K562 (cell line): Measurements from ENCODE around the gene NOL12. TPM values are rescaled to one million over a fixed set of nuclear protein-coding genes. Genes with fewer than 3 reads are reported as not detected.

Experiments
- ATAC-seq: fragments of 200-7000 bp; cut with Tn5 transposase; 3 replicates; pipeline ENCODE4 v1.9.1; 2020; ENCODE audit warnings: moderate library complexity
- BruUV-seq: library from RNA; stranded (reverse); fragments of 400-500 nt; replicated peaks from 2 replicates; lab custom pipeline; 2021; lab: Mats Ljungman, UMichigan
- CTCF ChIA-PET: fragments of 300-600 bp; formaldehyde crosslinking; extraction: SDS; loops from one replicate; lab custom pipeline; 2021; ENCODE audit warnings: low intra/inter-chr PET ratio; lab: Yijun Ruan, JAX
- POLR2A ChIA-PET: fragments of 300-600, 350-650 bp; sonication (Branson Sonifier 250); formaldehyde crosslinking; extraction: SDS; loops from one replicate; lab custom pipeline; 2021; ENCODE audit warnings: antibody characterized with exemption, inconsistent platforms; lab: Yijun Ruan, JAX
- DNase-seq, 4 experiments: peaks; one replicate each; pipeline versions ENCODE4 v3.0.0 to v3.0.0-alpha.2; 2011 to 2018; ENCODE audit warnings: low spot score in 3 of 4, mixed read lengths in 3 of 4; ENCODE audit errors: extremely low read depth in 1 of 4
- FAIRE-seq: peaks from 2 replicates; lab custom pipeline; 2011; peaks lifted over from hg19 to GRCh38; lab: Jason Lieb, UNC
- H2AFZ ChIP-seq: 2 replicates; pipeline ENCODE4 v1.6.0; 2011; ENCODE audit warnings: low read depth, low read length, control low read depth, inconsistent platforms
- H3K27ac ChIP-seq: fragments of 200-600 bp; 3 replicates; pipeline ENCODE4 v1.8.0; 2011; ENCODE audit warnings: low read depth, mild to moderate bottlenecking, control low read depth, inconsistent platforms, low read length, moderate library complexity, mixed read lengths; ENCODE audit errors: extremely low read depth
- H3K27me3 ChIP-seq, 2 experiments: fragments of 300-600 bp in 1 of 2; 2 replicates in 1 of 2; 3 replicates in 1 of 2; pipeline versions ENCODE4 v1.6.0 to v1.8.0; 2011; ENCODE audit warnings: inconsistent platforms in 2 of 2, low read length in 2 of 2, mild to moderate bottlenecking in 1 of 2, mixed read lengths in 1 of 2, moderate library complexity in 1 of 2; ENCODE audit not compliant: control insufficient read depth in 2 of 2, insufficient read depth in 2 of 2
- H3K36me3 ChIP-seq: fragments of 300-600 bp; 3 replicates; pipeline ENCODE4 v1.8.0; 2011; ENCODE audit warnings: mild to moderate bottlenecking, low read length, inconsistent platforms; ENCODE audit not compliant: control insufficient read depth, insufficient read depth
- H3K4me1 ChIP-seq, 2 experiments: fragments of 200-600 bp in 1 of 2; replicated peaks in 1 of 2; 2 replicates in 1 of 2; 3 replicates in 1 of 2; pipeline versions ENCODE4 v1.5.1 to v1.8.0; 2011; ENCODE audit warnings: inconsistent platforms in 2 of 2, low read length in 2 of 2, mild to moderate bottlenecking in 1 of 2, mixed read lengths in 1 of 2, moderate library complexity in 1 of 2; ENCODE audit not compliant: control insufficient read depth in 2 of 2, insufficient read depth in 2 of 2
- H3K4me2 ChIP-seq: 2 replicates; pipeline ENCODE4 v1.6.1; 2011; ENCODE audit warnings: low read length, control low read depth, inconsistent platforms, mixed read lengths; ENCODE audit not compliant: insufficient read depth
- H3K4me3 ChIP-seq: fragments of 200-600 bp; sonication (generic), shearing (Covaris generic); 2 replicates; pipeline ENCODE4 v1.5.1; 2016; ENCODE audit warnings: control low read depth, inconsistent platforms
- H3K79me2 ChIP-seq: fragments of 200-600 bp; 3 replicates; pipeline ENCODE4 v1.8.0; 2011; ENCODE audit warnings: low read length, inconsistent platforms; ENCODE audit not compliant: control insufficient read depth, insufficient read depth
- H3K9ac ChIP-seq, 2 experiments: 2 replicates each; pipeline versions ENCODE4 v1.6.0 to v1.6.1; 2011; ENCODE audit warnings: low read depth in 2 of 2, low read length in 2 of 2, control low read depth in 1 of 2, inconsistent platforms in 1 of 2, mild to moderate bottlenecking in 1 of 2, mixed read lengths in 1 of 2; ENCODE audit not compliant: insufficient read depth in 1 of 2
- H3K9me1 ChIP-seq: one replicate; pipeline ENCODE4 v1.6.0; 2011; ENCODE audit warnings: inconsistent platforms, mild to moderate bottlenecking, low read length, moderate library complexity; ENCODE audit not compliant: control insufficient read depth, insufficient read depth
- H3K9me3 ChIP-seq: replicated peaks from 2 replicates; pipeline ENCODE4 v1.5.1; 2011; ENCODE audit warnings: low read depth, low read length, inconsistent platforms; ENCODE audit not compliant: control insufficient read depth, insufficient read depth
- H4K20me1 ChIP-seq: replicated peaks from 2 replicates; pipeline ENCODE4 v1.6.1; 2011; ENCODE audit warnings: low read length, inconsistent platforms, mixed read lengths; ENCODE audit not compliant: control insufficient read depth, insufficient read depth
- C11orf30 ChIP-seq: fragments of 450-650 bp; IDR thresholded peaks from 2 replicates; pipeline ENCODE4 v1.6.1; 2016; ENCODE audit warnings: low read depth, mild to moderate bottlenecking
- CREM ChIP-seq: IDR thresholded peaks from 2 replicates; pipeline ENCODE4 v1.6.1; 2014; ENCODE audit warnings: antibody characterized with exemption, low read depth
- EP400 ChIP-seq: fragments of 450-650 bp; IDR thresholded peaks from 2 replicates; pipeline ENCODE4 v1.6.1; 2017; ENCODE audit warnings: antibody characterized with exemption, mild to moderate bottlenecking, moderate library complexity
- KLF10 ChIP-seq: fragments of 250-450 bp; sonication (Bioruptor Pico); IDR thresholded peaks from 2 replicates; pipeline ENCODE4 v1.6.1; 2021; ENCODE audit warnings: matching md5 sums
- MBD2 ChIP-seq: sonication (generic); IDR thresholded peaks from 2 replicates; pipeline ENCODE4 v1.6.1; 2016; ENCODE audit warnings: low read depth, borderline replicate concordance
- RUNX1 ChIP-seq: sonication (generic); IDR thresholded peaks from 2 replicates; pipeline ENCODE4 v1.6.1; 2016; ENCODE audit warnings: antibody characterized with exemption, low read depth
- SLC30A9 ChIP-seq: fragments of 250-450 bp; sonication (Bioruptor Pico); IDR thresholded peaks from 2 replicates; pipeline ENCODE4 v1.8.0; 2022; ENCODE audit warnings: mild to moderate bottlenecking, moderate library complexity
- SMC3 ChIP-seq: conservative IDR thresholded peaks from 2 replicates; pipeline ENCODE4 v1.6.1; 2011; ENCODE audit warnings: low read depth, low read length, improper control_type of control experiment; ENCODE audit not compliant: insufficient read depth
- ZFX ChIP-seq: sonication (generic); formaldehyde crosslinking; IDR thresholded peaks from 2 replicates; pipeline ENCODE4 v1.8.0; 2022; ENCODE audit warnings: mild to moderate bottlenecking, missing genetic modification reagents, moderate library complexity
- ZNF212 ChIP-seq: fragments of 450-650 bp; formaldehyde crosslinking; IDR thresholded peaks from 2 replicates; pipeline ENCODE4 v1.4.0; 2020; ENCODE audit warnings: mild to moderate bottlenecking
- ZNF316 ChIP-seq: fragments of 450-650 bp; IDR thresholded peaks from 2 replicates; pipeline ENCODE4 v1.6.1; 2016
- WGBS: fragments of 100-300 bp; shearing (Covaris generic); methylation state at CpG from one replicate; pipeline ENCODE4 v1.1.6; 2016; ENCODE audit warnings: low coverage, mixed read lengths; ENCODE audit not compliant: insufficient coverage; ENCODE audit errors: missing lambda C conversion rate; 5-methylcytosine and 5-hydroxymethylcytosine counted together
- in situ Hi-C: fragments of 300-500 bp; cut with MboI; formaldehyde crosslinking; loops from 4 replicates; pipeline ENCODE4 v1.15.0; 2018; ENCODE audit warnings: inconsistent platforms, mixed read lengths
- intact Hi-C: fragments of 100-400 bp; cut with micrococcal nuclease; formaldehyde crosslinking; loops from 2 replicates; pipeline ENCODE4 v1.14.2; 2022
- polyA plus RNA-seq, 8 experiments: library from polyadenylated mRNA; depleted of rRNA in 4 of 8; stranded (reverse) in 5 of 8; unstranded in 3 of 8; fragments of >200 nt; fragmentation: Nextera tagmentation in 2 of 8; fragmentation: Illumina TruSeq in 1 of 8; extraction: Ambion mirVana in 2 of 8; extraction: Trizol in 1 of 8; gene quantifications; 2 replicates each; pipeline versions ENCODE4 v1.2.1 to v1.2.3, GENCODE V29; 2011 to 2014; ENCODE audit warnings: inconsistent platforms in 1 of 8, missing spikeins in 1 of 8
- total RNA-seq, 7 experiments: library from RNA; depleted of rRNA in 6 of 7; stranded (reverse); fragments of >200 nt in 6 of 7; fragmentation: Illumina TruSeq in 2 of 7; extraction: Trizol in 2 of 7; gene quantifications; 2 replicates each; pipeline versions ENCODE4 v1.2.1 to v1.2.3, GENCODE V29; 2011 to 2021; ENCODE audit warnings: low replicate concordance in 1 of 7
- TF ChIP-seq, protein P1 (sequence below), 3 experiments: IDR thresholded peaks in 2 of 3; conservative IDR thresholded peaks in 1 of 3; 2 replicates each; pipeline ENCODE4 v1.5.1; 2011 to 2012; ENCODE audit warnings: low read length in 3 of 3, mild to moderate bottlenecking in 3 of 3, control low read depth in 2 of 3, improper control_type of control experiment in 1 of 3, inconsistent platforms in 1 of 3, low read depth in 1 of 3, mixed read lengths in 1 of 3, moderate library complexity in 1 of 3; ENCODE audit not compliant: insufficient read depth in 2 of 3
- TF ChIP-seq, protein P2 (sequence below): fragments of 450-650 bp; IDR thresholded peaks from 2 replicates; pipeline ENCODE4 v1.6.1; 2018; ENCODE audit not compliant: partially characterized antibody
- TF ChIP-seq, protein P3 (sequence below): fragments of 450-650 bp; formaldehyde crosslinking; IDR thresholded peaks from 2 replicates; pipeline ENCODE4 v1.4.0; 2020; ENCODE audit warnings: mild to moderate bottlenecking, moderate library complexity

The NOL12 gene
- total and polyA plus RNA-seq, 9 of the 15 experiments (the other 6 are each of a cell fraction or from before 2014, with no cell fraction given) = 2.8 to 40.9 (median 28.5) TPM

DNA sequence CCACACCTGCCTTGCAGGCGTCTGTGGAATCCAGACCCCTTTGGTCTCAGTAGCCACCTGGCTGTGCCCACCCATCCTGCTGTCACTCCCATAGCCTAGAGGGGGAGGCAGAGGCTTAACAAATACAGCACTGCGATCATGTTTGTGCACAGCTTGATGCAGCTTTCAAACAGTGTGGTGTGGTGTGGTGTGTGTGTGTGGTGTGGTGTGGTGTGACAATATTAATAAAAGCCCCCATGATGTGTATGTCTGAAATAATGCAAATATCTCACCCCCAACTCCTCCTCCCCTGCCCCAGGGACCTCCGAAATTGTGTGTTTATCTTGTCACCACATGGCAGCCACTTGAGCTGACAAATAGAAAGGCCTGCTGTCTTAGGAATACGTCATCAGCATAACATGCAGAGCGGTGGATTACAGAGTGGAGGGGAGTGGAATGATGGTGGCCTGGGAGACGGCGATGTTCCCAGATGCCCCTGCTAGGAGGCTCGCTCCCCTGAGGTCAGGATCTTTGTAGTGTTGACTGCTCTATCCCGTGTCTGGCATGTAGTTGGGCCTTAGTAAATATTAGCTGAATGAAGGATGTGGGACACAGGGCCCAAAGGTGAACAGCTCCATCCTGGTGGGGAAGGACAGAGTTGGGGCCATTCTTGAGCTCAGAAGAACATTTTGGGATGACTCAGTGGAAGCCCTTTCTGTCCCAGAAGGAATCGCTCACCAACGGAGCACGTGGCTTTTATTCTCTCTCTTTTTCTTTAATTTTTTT is 24.8 kb upstream of the NOL12 start:
- H3K79me2 ChIP-seq = peaks cover 69% of the 10 kb centered on the region
- no TSS peak for BruUV-seq
- H3K27me3 ChIP-seq = no peaks in the 10 kb centered on the region
- CTCF ChIA-PET = interaction anchor here (0.8 to 1.3 kb wide), 3 partner anchors 20 to 25 kb away, joined by 3 to 9 read pairs (median 4); partner anchors contain the start of gene NOL12
- peaks cover 20 to 34% of the 10 kb centered on the region in 2 experiments for H3K4me1 ChIP-seq
- peak overlapping the region; percentile 63 for H3K4me3 ChIP-seq
- H3K9me1 ChIP-seq = peaks cover 4% of the 10 kb centered on the region
- peak; percentile 83 for FAIRE-seq
- in situ Hi-C loops (no loop called here), intact Hi-C loops (loop anchor here (1.0 kb wide), 1 partner anchor 20 kb away; no protein-coding TSS in a partner anchor)
- peaks cover 53% of the 10 kb centered on the region; the same call in 2 of the 3 replicates for H3K36me3 ChIP-seq
- DNase-seq = peak in 2 of 4 experiments; percentile 7 to 62
- peaks cover 17% of the 10 kb centered on the region for H4K20me1 ChIP-seq
- H3K27ac ChIP-seq = peak overlapping the region; percentile 66; the same call in 2 of the 3 replicates
- H3K9ac ChIP-seq = peak overlapping the region; percentile 71 to 86; a peak in 3 of 4 replicates
- 0 out of 2 replicates have a peak overlapping the region, but pooled peaks have one; percentile 51 for H2AFZ ChIP-seq
- no peaks in the 10 kb centered on the region for H3K9me3 ChIP-seq
- peak overlapping the region; percentile 92 for H3K4me2 ChIP-seq
- 29% methylated on average over 9 of the region's 12 CpGs for WGBS
- ATAC-seq = peak; percentile 38
- POLR2A ChIA-PET = interaction anchor here (0.6 to 1.7 kb wide), 4 partner anchors 10 to 120 kb away, joined by 3 to 11 read pairs (median 7); partner anchors contain the start of gene LGALS1
- no peak for TF ChIP-seq KLF10
- TF ChIP-seq ZFX (CRISPR knock-in tag) = peak; percentile 37; the same call in 1 of the 2 replicates
- TF ChIP-seq CREM = peak; percentile 71
- peak; percentile 57; the same call in 1 of the 2 replicates for TF ChIP-seq EP400
- no peak for TF ChIP-seq RUNX1
- TF ChIP-seq, protein P1, sequence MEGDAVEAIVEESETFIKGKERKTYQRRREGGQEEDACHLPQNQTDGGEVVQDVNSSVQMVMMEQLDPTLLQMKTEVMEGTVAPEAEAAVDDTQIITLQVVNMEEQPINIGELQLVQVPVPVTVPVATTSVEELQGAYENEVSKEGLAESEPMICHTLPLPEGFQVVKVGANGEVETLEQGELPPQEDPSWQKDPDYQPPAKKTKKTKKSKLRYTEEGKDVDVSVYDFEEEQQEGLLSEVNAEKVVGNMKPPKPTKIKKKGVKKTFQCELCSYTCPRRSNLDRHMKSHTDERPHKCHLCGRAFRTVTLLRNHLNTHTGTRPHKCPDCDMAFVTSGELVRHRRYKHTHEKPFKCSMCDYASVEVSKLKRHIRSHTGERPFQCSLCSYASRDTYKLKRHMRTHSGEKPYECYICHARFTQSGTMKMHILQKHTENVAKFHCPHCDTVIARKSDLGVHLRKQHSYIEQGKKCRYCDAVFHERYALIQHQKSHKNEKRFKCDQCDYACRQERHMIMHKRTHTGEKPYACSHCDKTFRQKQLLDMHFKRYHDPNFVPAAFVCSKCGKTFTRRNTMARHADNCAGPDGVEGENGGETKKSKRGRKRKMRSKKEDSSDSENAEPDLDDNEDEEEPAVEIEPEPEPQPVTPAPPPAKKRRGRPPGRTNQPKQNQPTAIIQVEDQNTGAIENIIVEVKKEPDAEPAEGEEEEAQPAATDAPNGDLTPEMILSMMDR (IDR thresholded peaks at IDR 0.05 in 2 of 3, conservative IDR thresholded peaks at IDR 0.05 in 1 of 3; ENCODE audit: insufficient read depth in 2 of 3, low read depth in 1 of 3, low read length in 3 of 3) = peak; percentile 51 to 65 (median 61)
- no peak for TF ChIP-seq SLC30A9 (CRISPR knock-in tag)
- TF ChIP-seq C11orf30 = peak; percentile 7; the same call in 1 of the 2 replicates
- peak; percentile 51; the same call in 1 of the 2 replicates for TF ChIP-seq ZNF316
- 0 out of 2 replicates have a peak, but pooled peaks have one; percentile 7 for TF ChIP-seq SMC3
- TF ChIP-seq ZNF212 (CRISPR knock-in tag) = no peak
- TF ChIP-seq MBD2 = no peak
- TF ChIP-seq, protein P2, sequence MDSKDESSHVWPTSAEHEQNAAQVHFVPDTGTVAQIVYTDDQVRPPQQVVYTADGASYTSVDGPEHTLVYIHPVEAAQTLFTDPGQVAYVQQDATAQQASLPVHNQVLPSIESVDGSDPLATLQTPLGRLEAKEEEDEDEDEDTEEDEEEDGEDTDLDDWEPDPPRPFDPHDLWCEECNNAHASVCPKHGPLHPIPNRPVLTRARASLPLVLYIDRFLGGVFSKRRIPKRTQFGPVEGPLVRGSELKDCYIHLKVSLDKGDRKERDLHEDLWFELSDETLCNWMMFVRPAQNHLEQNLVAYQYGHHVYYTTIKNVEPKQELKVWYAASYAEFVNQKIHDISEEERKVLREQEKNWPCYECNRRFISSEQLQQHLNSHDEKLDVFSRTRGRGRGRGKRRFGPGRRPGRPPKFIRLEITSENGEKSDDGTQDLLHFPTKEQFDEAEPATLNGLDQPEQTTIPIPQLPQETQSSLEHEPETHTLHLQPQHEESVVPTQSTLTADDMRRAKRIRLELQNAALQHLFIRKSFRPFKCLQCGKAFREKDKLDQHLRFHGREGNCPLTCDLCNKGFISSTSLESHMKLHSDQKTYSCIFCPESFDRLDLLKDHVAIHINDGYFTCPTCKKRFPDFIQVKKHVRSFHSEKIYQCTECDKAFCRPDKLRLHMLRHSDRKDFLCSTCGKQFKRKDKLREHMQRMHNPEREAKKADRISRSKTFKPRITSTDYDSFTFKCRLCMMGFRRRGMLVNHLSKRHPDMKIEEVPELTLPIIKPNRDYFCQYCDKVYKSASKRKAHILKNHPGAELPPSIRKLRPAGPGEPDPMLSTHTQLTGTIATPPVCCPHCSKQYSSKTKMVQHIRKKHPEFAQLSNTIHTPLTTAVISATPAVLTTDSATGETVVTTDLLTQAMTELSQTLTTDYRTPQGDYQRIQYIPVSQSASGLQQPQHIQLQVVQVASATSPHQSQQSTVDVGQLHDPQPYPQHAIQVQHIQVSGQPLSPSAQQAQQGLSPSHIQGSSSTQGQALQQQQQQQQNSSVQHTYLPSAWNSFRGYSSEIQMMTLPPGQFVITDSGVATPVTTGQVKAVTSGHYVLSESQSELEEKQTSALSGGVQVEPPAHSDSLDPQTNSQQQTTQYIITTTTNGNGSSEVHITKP = peak; percentile 10
- TF ChIP-seq, protein P3, sequence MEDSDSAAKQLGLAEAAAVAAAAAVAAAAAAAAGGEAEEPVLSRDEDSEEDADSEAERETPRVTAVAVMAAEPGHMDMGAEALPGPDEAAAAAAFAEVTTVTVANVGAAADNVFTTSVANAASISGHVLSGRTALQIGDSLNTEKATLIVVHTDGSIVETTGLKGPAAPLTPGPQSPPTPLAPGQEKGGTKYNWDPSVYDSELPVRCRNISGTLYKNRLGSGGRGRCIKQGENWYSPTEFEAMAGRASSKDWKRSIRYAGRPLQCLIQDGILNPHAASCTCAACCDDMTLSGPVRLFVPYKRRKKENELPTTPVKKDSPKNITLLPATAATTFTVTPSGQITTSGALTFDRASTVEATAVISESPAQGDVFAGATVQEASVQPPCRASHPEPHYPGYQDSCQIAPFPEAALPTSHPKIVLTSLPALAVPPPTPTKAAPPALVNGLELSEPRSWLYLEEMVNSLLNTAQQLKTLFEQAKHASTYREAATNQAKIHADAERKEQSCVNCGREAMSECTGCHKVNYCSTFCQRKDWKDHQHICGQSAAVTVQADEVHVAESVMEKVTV (CRISPR knock-in tag) = peak; percentile 11; the same call in 1 of the 2 replicates
